Upper lobe of right lung (tissue), 1 donor: Measurements from ENCODE around the gene TEFM. TPM values are rescaled to one million over a fixed set of nuclear protein-coding genes. Genes with fewer than 3 reads are reported as not detected.
A peak's percentile ranks its signal among the peaks of the same experiment; 100 is the strongest.

Experiments used
- ATAC-seq: fragments of 200-7000 bp; cut with Tn5 transposase; one replicate; pipeline ENCODE4 v1.9.1; 2020; ENCODE audit warnings: mild to moderate bottlenecking, moderate library complexity
- DNase-seq: peaks from one replicate; pipeline ENCODE4 v3.0.0-alpha.2; 2020
- H3K27ac ChIP-seq: fragments of 200-600 bp; one replicate; pipeline ENCODE4 v1.8.0; 2022
- H3K27me3 ChIP-seq: fragments of 200-600 bp; one replicate; pipeline ENCODE4 v1.8.0; 2022; ENCODE audit warnings: mild to moderate bottlenecking
- H3K36me3 ChIP-seq: fragments of 200-600 bp; one replicate; pipeline ENCODE4 v1.8.0; 2022
- H3K4me1 ChIP-seq: fragments of 200-600 bp; one replicate; pipeline ENCODE4 v1.8.0; 2022
- H3K4me3 ChIP-seq: fragments of 200-600 bp; one replicate; pipeline ENCODE4 v1.8.0; 2022; ENCODE audit warnings: mild to moderate bottlenecking
- H3K9me3 ChIP-seq: fragments of 200-600 bp; one replicate; pipeline ENCODE4 v1.8.0; 2022
- intact Hi-C: fragments of 100-400 bp; cut with DNase I; formaldehyde crosslinking; loops from one replicate; pipeline ENCODE4 v1.11.0; 2022
- total RNA-seq: library from RNA; stranded (reverse); fragmentation: NEBNext Ultra II Directional; extraction: Animal tissue kit (Norgen Biotek cat#: 25700); gene quantifications from one replicate; pipeline ENCODE4 v1.2.1, GENCODE V29; 2021
- TF ChIP-seq, protein P1 (sequence below): fragments of 200-600 bp; IDR thresholded peaks from one replicate; pipeline ENCODE4 v1.8.0; 2022; ENCODE audit warnings: antibody characterized with exemption
- donor health status: DM: no; HTN: yes; CAD: no; lungs with severe emphysema.

The TEFM gene
- total RNA-seq, 1 donor from 2014 or later = 14.7 TPM

DNA sequence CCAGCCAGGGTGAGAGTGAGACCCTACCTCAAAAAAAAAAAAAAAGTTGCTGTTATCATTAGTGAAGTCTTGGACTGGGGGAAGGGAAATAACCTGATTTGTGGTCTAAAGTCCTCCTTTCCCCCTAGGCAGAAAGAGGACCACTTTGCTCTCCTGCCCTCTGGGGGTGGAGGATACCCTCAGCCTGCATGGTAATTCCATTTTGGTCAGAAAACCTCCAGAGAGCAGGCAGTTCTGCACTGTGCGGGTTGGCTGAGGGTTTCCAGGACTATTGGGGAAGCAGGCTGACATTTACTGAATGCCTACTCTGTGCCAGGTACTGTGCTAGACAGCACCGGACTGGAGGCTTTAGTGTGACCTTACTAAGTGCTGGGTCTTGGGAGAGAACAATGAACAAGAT lies 18.3 kb upstream of the TEFM start:
- Histone ChIP-seq H3K4me3 (no peak overlapping the region), H3K27ac (no peak overlapping the region), H3K4me1 (peaks cover 8% of the 10 kb centered on the region), H3K36me3 (no peaks in the 10 kb centered on the region), H3K27me3 (peaks cover 17% of the 10 kb centered on the region), H3K9me3 (no peaks in the 10 kb centered on the region)
- TF ChIP-seq, protein P1, sequence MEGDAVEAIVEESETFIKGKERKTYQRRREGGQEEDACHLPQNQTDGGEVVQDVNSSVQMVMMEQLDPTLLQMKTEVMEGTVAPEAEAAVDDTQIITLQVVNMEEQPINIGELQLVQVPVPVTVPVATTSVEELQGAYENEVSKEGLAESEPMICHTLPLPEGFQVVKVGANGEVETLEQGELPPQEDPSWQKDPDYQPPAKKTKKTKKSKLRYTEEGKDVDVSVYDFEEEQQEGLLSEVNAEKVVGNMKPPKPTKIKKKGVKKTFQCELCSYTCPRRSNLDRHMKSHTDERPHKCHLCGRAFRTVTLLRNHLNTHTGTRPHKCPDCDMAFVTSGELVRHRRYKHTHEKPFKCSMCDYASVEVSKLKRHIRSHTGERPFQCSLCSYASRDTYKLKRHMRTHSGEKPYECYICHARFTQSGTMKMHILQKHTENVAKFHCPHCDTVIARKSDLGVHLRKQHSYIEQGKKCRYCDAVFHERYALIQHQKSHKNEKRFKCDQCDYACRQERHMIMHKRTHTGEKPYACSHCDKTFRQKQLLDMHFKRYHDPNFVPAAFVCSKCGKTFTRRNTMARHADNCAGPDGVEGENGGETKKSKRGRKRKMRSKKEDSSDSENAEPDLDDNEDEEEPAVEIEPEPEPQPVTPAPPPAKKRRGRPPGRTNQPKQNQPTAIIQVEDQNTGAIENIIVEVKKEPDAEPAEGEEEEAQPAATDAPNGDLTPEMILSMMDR = no peak
- intact Hi-C loops = no loop called here
- no peak for ATAC-seq
- DNase-seq = peak; percentile 6

DNA sequence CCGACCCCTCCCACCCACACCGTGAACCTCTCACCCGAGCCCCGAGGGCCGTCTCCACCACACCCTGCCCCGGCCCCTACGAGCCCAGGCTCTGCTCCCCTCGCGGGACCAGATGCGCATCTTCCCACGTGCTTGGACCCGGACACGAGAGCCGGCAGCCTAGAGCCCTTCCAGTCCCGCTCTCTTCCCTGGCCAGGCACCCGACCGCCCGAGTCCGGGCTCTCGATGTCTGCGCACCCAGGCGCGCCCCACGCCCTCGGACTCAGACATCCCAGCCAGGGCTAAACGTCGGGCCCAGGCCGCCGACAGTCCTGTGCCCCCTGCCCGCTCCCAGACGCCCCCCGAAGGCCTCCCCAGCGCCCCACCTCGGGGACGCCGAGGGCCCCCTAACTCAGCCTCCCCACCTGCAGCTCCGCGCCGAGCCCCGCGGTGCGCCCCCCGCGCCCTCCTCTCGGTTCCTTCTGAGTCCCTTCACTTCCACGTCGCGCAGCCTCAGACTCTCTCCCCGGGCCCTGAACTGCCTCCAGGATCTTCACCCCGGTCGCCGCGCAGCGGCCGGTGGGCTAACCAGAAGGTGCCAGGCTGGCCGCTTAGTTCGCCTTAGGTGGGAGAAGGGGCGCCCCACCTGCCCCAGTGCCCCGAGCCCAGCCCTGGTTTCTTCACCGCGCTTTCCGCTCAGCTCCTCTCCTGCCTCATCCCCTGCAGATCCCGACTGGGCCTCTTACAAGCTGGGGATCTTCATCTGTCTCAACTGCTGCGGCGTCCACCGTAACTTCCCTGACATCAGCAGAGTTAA lies 16.4 kb upstream of the TEFM start:
- peaks cover 8% of the 10 kb centered on the region for H3K4me1 ChIP-seq
- DNase-seq (peak; percentile 74), ATAC-seq (peak; percentile 64)
- H3K27ac ChIP-seq = peak overlapping the region; percentile 36
- H3K4me3 ChIP-seq = peak overlapping the region; percentile 58
- TF ChIP-seq, protein P1 = no peak
- H3K27me3 ChIP-seq = peaks cover 17% of the 10 kb centered on the region
- H3K36me3 ChIP-seq = no peaks in the 10 kb centered on the region
- no peaks in the 10 kb centered on the region for H3K9me3 ChIP-seq
- intact Hi-C loops = no loop called here

DNA sequence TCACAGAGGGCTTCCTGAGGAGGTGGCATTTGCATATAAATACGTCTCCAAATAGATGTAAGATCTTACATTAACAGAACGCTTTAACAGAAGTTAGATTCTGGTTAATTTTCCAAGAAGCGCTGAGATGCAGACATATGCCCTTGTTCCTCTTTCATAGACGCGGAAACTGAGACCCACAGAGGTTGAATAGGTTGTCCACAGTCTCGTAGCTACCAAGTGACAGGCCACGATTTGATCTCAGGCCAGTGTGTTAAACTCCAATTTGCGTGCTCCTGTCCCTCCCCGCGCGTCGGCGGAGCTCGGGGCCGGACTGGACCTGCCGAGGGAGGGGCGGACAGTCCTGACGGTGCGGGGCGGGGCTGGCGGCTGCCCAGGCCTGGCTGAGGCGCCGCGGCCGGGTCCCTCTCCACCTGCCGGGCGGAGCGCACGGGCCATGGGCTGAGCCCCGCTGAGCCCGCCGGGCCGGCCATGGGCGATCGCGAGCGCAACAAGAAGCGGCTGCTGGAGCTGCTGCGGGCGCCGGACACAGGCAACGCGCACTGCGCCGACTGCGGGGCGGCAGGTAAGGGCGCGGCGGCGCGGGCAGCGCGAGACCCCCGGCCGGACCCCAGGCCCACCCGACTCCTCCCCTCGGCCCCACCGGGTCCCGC lies 15.6 kb upstream of the TEFM start, which contains the start of gene ADAP2:
TSS of gene ADAP2 (plus strand) at position 402 of the 653 bp plus-strand sequence. CDS start at position 472, 70 bp downstream.
- peaks cover 17% of the 10 kb centered on the region for H3K27me3 ChIP-seq
- peak within 1 kb of the TSS; percentile 58 for H3K4me3 ChIP-seq
- H3K4me1 ChIP-seq = peaks cover 8% of the 10 kb centered on the region
- TF ChIP-seq, protein P1 = no peak
- H3K36me3 ChIP-seq = no peaks in the 10 kb centered on the region
- peak; percentile 96 for ATAC-seq
- peak within 1 kb of the TSS; percentile 36 for H3K27ac ChIP-seq
- intact Hi-C loops = no loop called here
- peak; percentile 89 for DNase-seq
- H3K9me3 ChIP-seq = no peaks in the 10 kb centered on the region

DNA sequence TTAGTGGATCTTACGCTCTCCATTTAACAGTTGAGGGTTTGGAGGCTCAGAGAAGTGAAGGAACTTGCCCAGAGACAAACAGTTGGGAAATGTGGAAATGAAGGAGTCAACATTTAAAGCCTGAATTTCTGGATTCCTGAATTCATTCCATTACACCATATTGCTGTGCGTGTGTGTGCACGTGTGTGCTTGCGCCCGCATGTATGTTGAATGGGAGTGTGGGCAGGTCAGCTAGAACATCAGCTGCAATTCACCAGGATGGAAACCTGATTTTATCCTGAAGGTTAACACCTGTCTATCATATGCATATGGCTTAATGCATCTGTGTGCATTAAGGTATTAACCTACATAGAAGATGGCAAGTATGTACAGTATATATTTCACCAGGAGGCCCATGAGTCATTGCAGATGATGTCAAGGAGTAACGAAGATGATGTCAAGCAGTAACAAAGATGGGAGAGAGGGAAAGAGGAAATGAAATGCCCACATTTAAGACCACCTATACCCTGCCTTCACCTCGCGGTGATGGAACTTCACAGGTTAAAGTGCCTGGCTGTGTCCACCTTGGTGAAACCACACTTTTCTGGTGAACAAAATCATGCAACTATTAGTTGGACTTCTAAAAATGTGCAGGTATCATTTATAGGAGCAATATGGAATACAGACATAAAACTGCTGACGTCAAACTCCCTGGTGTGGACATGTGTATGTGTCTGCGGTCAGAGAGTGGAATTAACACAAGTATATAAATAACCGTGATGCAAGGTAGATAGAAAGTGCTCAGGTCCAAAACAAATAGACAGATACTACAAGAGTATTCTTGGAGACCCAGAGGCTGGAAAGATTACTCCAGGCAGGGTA lies 14.9 kb upstream of the TEFM start:
- intact Hi-C loops = no loop called here
- Histone ChIP-seq H3K4me3 (peak overlapping the region; percentile 58), H3K27ac (no peak overlapping the region), H3K9me3 (no peaks in the 10 kb centered on the region), H3K27me3 (peaks cover 17% of the 10 kb centered on the region), H3K36me3 (no peaks in the 10 kb centered on the region), H3K4me1 (peaks cover 8% of the 10 kb centered on the region)
- ATAC-seq = no peak
- TF ChIP-seq, protein P1 = no peak
- peak; percentile 3 for DNase-seq

DNA sequence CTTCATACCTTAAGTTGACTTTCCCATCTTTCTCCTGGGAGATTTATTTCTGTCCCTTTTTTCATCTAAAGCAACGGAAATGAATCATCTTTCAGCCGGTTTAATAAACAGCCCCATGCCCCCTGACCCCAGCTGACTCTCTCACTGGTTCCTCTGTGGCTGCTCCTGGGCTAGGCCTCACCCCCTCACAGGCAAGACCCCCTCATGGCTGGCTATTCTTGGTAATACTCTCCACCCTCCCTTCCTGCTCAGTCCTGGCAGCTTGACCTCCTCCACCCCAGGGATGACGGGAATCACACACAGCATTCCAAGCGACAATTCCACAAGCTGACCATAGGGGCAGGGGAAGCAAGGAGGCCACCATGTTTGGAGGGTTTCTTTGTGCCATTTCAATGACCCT lies 14.2 kb upstream of the TEFM start:
- TF ChIP-seq, protein P1 = no peak
- no peaks in the 10 kb centered on the region for H3K9me3 ChIP-seq
- intact Hi-C loops = no loop called here
- peaks cover 17% of the 10 kb centered on the region for H3K27me3 ChIP-seq
- peaks cover 8% of the 10 kb centered on the region for H3K4me1 ChIP-seq
- no peak overlapping the region for H3K27ac ChIP-seq
- no peak overlapping the region for H3K4me3 ChIP-seq
- no peaks in the 10 kb centered on the region for H3K36me3 ChIP-seq
- ATAC-seq (no peak), DNase-seq (no peak)
